AG04449 (cell line): ENCODE measurements around the gene RPL37A.
"Not testable (repeated sequence)": the region's sequence is repeated elsewhere in the genome, so short reads cannot be mapped to it uniquely, and the experiment has no call there.

Experiments
- CTCF ChIA-PET: fragments of 350-600 bp; formaldehyde crosslinking; extraction: SDS; loops from one replicate; lab custom pipeline; 2021; ENCODE audit warnings: antibody characterized with exemption; lab: Yijun Ruan, JAX
- POLR2A ChIA-PET: fragments of 400-600, 350-600 bp; formaldehyde crosslinking; extraction: SDS; loops from one replicate; lab custom pipeline; 2020; ENCODE audit warnings: antibody characterized with exemption, inconsistent platforms; lab: Yijun Ruan, JAX
- DNase-seq: peaks from one replicate; pipeline ENCODE4 v3.0.0-alpha.2; 2010; ENCODE audit warnings: low read depth, low spot score
- H3K4me3 ChIP-seq: 2 replicates; pipeline ENCODE4 v1.5.1; 2011; ENCODE audit warnings: low read depth, mild to moderate bottlenecking, control low read depth, low read length
- TF ChIP-seq, protein P1 (sequence below): IDR thresholded peaks from one replicate; pipeline ENCODE4 v1.5.1; 2011; ENCODE audit warnings: mild to moderate bottlenecking, moderate library complexity, low read length, control low read depth, inconsistent platforms; ENCODE audit not compliant: insufficient read depth; ENCODE audit errors: missing control alignments

The RPL37A gene

GRCh38 chr2:216516730-216517350, 18.2 kb downstream of the RPL37A start:
- ChIA-PET CTCF (interaction anchor here (0.7 to 15.8 kb wide), 25 partner anchors 10 to 995 kb away, joined by 3 to 1277 read pairs (median 5); no protein-coding TSS in a partner anchor), POLR2A (no interaction called here)
- DNase-seq: no peak
- H3K4me3 ChIP-seq: no peak overlapping the region
- TF ChIP-seq, protein P1, sequence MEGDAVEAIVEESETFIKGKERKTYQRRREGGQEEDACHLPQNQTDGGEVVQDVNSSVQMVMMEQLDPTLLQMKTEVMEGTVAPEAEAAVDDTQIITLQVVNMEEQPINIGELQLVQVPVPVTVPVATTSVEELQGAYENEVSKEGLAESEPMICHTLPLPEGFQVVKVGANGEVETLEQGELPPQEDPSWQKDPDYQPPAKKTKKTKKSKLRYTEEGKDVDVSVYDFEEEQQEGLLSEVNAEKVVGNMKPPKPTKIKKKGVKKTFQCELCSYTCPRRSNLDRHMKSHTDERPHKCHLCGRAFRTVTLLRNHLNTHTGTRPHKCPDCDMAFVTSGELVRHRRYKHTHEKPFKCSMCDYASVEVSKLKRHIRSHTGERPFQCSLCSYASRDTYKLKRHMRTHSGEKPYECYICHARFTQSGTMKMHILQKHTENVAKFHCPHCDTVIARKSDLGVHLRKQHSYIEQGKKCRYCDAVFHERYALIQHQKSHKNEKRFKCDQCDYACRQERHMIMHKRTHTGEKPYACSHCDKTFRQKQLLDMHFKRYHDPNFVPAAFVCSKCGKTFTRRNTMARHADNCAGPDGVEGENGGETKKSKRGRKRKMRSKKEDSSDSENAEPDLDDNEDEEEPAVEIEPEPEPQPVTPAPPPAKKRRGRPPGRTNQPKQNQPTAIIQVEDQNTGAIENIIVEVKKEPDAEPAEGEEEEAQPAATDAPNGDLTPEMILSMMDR: peak; percentile 53

GRCh38 chr2:216517447-216518225, 19.0 kb downstream of the RPL37A start:
- CTCF ChIA-PET: interaction anchor here (0.7 to 15.8 kb wide), 30 partner anchors 9 to 1195 kb away, joined by 3 to 1277 read pairs (median 5); no protein-coding TSS in a partner anchor
- TF ChIP-seq, protein P1: no peak
- POLR2A ChIA-PET: no interaction called here

GRCh38 chr2:216518566-216519119, 20.0 kb downstream of the RPL37A start:
- ChIA-PET POLR2A (interaction anchor here (1.3 kb wide), 1 partner anchor 147 kb away, joined by 3 read pairs; no protein-coding TSS in a partner anchor), CTCF (interaction anchor here (0.8 to 15.8 kb wide), 35 partner anchors 8 to 1194 kb away, joined by 3 to 1277 read pairs (median 6); no protein-coding TSS in a partner anchor)
- not testable (repeated sequence) for H3K4me3 ChIP-seq, DNase-seq

More at GRCh38 chr2:216517447-216518225, 19.0 kb downstream of the RPL37A start:
- no peak overlapping the region for H3K4me3 ChIP-seq
- DNase-seq: no peak

GRCh38 chr2:216519154-216519762, 20.6 kb downstream of the RPL37A start:
- ChIA-PET CTCF (interaction anchor here (0.6 to 15.8 kb wide), 37 partner anchors 8 to 1204 kb away, joined by 3 to 1277 read pairs (median 6); no protein-coding TSS in a partner anchor), POLR2A (interaction anchor here (0.6 to 1.3 kb wide), 3 partner anchors 21 to 302 kb away, joined by 3 to 6 read pairs (median 3); partner anchors contain the start of gene RPL37A)
- DNase-seq: no peak
- H3K4me3 ChIP-seq: no peak overlapping the region
- TF ChIP-seq, protein P1: peak; percentile 67

GRCh38 chr2:216520112-216520511, 21.5 kb downstream of the RPL37A start:
- no peak for DNase-seq
- TF ChIP-seq, protein P1: no peak
- ChIA-PET POLR2A (interaction anchor here (1.2 to 1.3 kb wide), 2 partner anchors 22 to 145 kb away, joined by 3 to 6 read pairs; partner anchors contain the start of gene RPL37A), CTCF (interaction anchor here (0.6 to 15.8 kb wide), 26 partner anchors 7 to 1203 kb away, joined by 3 to 1277 read pairs (median 6); no protein-coding TSS in a partner anchor)
- H3K4me3 ChIP-seq: no peak overlapping the region

- POLR2A ChIA-PET: no interaction called here
- no peak for DNase-seq
- CTCF ChIA-PET: interaction anchor here (0.7 to 15.8 kb wide), 4 partner anchors 10 to 137 kb away, joined by 3 to 1277 read pairs (median 8); no protein-coding TSS in a partner anchor
- TF ChIP-seq, protein P1: no peak
- H3K4me3 ChIP-seq: no peak overlapping the region
Observed at GRCh38 chr2:216522892-216523502, 24.4 kb downstream of the RPL37A start.
